ENCODE measurements around the gene BBS7.

Gene BBS7, protein sequence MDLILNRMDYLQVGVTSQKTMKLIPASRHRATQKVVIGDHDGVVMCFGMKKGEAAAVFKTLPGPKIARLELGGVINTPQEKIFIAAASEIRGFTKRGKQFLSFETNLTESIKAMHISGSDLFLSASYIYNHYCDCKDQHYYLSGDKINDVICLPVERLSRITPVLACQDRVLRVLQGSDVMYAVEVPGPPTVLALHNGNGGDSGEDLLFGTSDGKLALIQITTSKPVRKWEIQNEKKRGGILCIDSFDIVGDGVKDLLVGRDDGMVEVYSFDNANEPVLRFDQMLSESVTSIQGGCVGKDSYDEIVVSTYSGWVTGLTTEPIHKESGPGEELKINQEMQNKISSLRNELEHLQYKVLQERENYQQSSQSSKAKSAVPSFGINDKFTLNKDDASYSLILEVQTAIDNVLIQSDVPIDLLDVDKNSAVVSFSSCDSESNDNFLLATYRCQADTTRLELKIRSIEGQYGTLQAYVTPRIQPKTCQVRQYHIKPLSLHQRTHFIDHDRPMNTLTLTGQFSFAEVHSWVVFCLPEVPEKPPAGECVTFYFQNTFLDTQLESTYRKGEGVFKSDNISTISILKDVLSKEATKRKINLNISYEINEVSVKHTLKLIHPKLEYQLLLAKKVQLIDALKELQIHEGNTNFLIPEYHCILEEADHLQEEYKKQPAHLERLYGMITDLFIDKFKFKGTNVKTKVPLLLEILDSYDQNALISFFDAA

DNA sequence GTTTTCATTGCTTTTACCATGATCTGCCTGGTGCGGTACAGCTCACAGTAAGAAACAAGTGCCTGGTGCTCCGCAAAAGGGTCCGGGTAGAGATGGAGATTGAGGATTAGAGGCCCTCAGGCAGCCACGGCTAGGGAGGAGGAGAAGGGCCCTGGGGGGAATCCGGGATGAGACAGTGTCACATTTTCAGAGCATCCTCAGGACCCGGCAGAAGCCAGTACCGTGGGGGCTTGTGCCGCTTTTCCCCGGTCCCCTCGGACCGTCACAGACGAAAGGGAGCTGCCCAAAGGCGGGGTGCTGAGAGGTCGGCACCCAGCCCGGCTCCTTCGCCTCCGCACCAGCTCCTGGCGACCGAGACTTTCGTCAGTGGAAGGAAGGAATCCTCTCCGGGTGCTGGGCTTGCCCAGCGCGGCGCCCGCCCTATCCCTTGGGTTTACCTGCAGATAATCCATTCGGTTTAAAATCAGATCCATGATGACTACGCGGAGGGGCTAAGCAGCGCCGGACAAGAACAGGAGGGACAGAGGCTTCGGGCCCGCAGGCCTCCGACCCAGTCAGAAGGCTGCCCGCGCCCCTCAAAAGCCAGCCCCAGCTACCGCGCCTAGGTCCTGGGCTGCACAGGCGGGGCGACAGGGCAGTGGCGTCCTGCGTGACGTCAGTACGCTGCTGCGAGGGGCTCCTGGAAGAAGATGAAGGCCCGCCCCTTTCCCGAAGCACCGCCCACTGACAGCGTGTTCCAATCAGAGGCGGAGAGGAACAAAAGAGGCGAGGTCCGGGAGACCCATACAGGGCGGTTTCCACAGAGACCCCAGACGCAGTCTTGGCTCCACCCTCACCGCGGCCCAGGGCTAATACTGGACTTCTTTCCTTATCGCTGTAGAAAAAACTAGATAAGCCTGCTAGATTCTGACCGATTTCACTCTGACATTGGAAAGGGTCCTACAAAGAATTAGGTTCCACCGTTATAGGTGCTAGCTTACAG is at the start of gene BBS7:
BBS7 (minus strand) TSS at position 634 of the 982 bp plus-strand sequence; CDS start at position 473, 161 bp downstream.
- peak within 1 kb of the TSS; percentile 92 for H3K4me3 ChIP-seq (ENCODE audit: low read length)
- TF ChIP-seq, protein P1, sequence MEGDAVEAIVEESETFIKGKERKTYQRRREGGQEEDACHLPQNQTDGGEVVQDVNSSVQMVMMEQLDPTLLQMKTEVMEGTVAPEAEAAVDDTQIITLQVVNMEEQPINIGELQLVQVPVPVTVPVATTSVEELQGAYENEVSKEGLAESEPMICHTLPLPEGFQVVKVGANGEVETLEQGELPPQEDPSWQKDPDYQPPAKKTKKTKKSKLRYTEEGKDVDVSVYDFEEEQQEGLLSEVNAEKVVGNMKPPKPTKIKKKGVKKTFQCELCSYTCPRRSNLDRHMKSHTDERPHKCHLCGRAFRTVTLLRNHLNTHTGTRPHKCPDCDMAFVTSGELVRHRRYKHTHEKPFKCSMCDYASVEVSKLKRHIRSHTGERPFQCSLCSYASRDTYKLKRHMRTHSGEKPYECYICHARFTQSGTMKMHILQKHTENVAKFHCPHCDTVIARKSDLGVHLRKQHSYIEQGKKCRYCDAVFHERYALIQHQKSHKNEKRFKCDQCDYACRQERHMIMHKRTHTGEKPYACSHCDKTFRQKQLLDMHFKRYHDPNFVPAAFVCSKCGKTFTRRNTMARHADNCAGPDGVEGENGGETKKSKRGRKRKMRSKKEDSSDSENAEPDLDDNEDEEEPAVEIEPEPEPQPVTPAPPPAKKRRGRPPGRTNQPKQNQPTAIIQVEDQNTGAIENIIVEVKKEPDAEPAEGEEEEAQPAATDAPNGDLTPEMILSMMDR (conservative IDR thresholded peaks at IDR 0.05; ENCODE audit: low read length), result no peak

DNA sequence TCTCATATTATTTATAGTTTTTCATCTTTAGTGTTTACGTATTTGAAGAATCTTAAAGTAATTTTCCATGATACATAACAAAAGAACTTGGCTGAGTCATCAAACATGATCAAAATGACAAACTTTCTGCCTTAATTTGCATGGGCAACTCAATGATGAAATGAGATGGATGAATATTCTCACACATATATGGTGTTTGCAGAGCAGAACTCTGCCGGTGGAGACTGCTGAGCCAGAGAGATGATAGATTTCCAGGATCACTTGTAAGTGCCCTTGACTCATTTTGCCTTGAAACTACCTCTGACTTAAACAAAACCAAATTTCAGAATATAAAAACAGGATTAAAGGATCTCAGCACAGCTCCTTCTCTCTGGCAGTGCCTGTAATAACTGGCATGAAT is 43.4 kb upstream of the BBS7 start:
- DNase-seq (ENCODE audit: low read depth), result peak; percentile 1
- TF ChIP-seq, protein P1 (conservative IDR thresholded peaks at IDR 0.05; ENCODE audit: low read length), result no peak
- H3K4me3 ChIP-seq (ENCODE audit: low read length), result no peak overlapping the region

More for the DNA sequence above, at the start of gene BBS7:
- DNase-seq (ENCODE audit: low read depth), result peak; percentile 90

DNA sequence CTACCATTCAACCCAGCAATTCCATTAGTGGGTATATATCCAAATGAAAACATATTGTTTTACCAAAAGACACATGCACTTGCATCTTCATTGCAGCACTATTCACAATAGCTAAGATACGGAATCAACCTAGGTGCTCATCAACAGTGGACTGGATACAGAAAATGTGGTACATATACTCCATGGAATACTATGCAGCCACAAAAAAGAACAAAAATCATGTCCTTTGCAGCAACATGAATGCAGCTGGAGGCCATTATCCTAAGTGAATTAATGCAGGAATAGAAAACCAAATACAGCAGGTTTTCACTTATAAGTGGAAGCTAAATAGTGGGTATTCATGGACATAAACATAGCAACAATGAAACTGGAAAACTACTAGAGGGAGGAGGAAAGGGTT is 38.1 kb upstream of the BBS7 start:
- TF ChIP-seq, protein P1 (conservative IDR thresholded peaks at IDR 0.05; ENCODE audit: low read length), result no peak
- no peak for DNase-seq (ENCODE audit: low read depth)
- H3K4me3 ChIP-seq (ENCODE audit: low read length), result no peak overlapping the region

DNA sequence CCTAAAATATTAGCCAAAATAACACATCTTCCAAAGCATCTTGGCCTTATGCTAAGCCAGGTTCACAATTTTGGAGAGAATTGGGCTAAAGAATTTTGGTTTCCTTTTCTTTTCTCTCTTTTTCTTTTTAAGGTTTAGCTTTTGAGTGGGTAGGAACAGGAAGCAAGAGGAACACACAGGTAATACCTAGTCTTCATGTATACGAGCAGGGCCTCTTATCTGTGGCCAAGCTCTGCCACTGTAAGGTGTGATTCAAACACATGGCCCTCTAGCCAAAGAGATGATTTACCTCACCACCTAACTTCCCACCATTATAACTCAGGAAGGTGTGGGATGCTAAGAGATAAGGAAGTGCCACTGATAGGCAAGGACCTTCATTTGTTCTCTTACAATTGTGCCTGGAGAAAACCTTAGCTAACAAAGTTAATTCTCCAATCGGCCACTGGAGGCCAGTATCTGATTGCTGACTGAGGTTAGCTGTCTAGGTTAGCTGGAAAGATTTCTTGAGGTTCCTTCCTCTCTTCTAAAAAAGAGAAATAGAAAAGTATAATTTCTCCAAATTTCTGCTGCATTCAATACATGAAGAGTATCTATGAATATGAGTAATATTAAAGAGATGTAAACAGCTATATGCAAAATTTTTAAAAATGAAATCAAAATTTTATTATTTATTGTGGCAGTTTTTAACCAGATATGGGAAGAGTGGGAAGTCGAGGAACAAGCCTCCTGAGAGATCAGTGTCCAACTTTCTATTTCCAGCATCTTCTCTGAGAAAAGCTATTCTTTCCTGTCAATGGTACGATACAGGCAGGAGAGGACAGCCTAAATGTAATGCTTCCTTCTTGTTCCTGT is 30.1 kb upstream of the BBS7 start:
- TF ChIP-seq, protein P1 (conservative IDR thresholded peaks at IDR 0.05; ENCODE audit: low read length), result peak; percentile 92
- peak; percentile 59 for DNase-seq (ENCODE audit: low read depth)
- H3K4me3 ChIP-seq (ENCODE audit: low read length), result no peak overlapping the region

DNA sequence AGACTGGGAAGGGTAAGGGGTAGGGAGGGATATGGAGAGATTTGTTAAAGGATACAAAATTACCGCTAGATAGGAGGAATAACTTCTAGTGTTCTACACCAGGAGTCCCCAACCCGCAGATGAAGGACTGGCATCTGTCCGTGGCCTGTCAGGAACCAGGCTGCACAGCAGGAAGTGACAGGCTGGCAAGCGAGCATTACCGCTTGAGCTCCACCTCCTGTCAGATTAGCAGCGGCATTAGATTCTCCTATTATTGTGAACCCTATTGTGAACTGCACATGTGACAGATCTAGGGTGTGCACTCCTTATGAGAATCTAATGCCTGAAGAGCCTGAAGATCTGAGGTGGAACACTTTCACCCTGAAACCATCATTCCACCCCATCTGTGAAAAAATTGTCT is 27.9 kb upstream of the BBS7 start:
- H3K4me3 ChIP-seq (ENCODE audit: low read length), result no peak overlapping the region
- TF ChIP-seq, protein P1 (conservative IDR thresholded peaks at IDR 0.05; ENCODE audit: low read length), result no peak
- no peak for DNase-seq (ENCODE audit: low read depth)

DNA sequence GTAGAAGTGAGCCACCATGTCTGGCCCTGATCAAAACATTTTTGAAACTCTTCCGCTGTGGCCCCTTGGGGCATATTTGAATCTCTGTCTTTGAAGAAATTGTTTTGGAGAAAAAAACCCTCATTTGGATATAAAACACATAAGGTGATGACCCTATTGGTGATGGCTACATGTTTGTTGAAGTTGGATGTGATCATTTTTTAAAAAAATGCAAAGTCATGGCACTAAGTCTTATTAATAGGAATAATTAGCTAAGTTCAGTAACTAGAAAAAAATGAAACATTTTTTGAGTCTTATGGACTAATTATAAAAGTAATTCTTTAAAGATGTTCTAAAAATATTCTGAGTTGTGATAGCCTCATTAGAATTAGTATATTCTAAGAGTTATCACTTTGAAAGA is 17.9 kb upstream of the BBS7 start:
- DNase-seq (ENCODE audit: low read depth), result no peak
- TF ChIP-seq, protein P1 (conservative IDR thresholded peaks at IDR 0.05; ENCODE audit: low read length), result no peak
- H3K4me3 ChIP-seq (ENCODE audit: low read length), result no peak overlapping the region
